ENCODE results near the gene GDPD1. TPM values are rescaled to one million over a fixed set of nuclear protein-coding genes. Genes with fewer than 3 reads are reported as not detected.
A peak's percentile ranks its signal among the peaks of the same experiment; 100 is the strongest.
"Not testable (repeated sequence)": the region's sequence is repeated elsewhere in the genome, so short reads cannot be mapped to it uniquely, and the experiment has no call there.

GDPD1 gene
- total RNA-seq, 2 donors from 2014 or later = 23.2 to 42.1 TPM

DNA sequence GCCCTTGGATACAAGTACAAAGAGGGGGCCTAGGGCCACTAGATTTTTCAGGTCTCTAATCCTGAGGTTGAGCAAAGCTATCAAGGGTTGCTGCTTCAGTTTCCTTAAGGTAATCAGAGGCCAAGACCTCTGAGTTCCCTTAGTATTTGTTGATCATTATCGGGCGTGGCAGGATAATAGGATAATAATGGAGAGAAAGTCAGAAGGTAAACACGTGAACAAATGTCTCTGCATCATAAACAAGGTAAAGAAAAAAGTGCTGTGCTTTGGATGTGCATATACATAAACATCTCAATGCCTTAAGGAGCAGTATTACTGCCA is 69.6 kb downstream of the GDPD1 start:
- no peaks in the 10 kb centered on the region for H3K36me3 ChIP-seq (ENCODE audit: control insufficient read depth, insufficient read depth, low read length)
- Mint-ChIP-seq H3K36me3 (ENCODE audit: low read depth) (peaks cover 3% of the 10 kb centered on the region), H3K27ac (peak overlapping the region; percentile 97), H3K4me3 (peak overlapping the region; percentile 20), H3K4me1 (peaks cover 16% of the 10 kb centered on the region), H3K27me3 (ENCODE audit: insufficient read depth) (peaks cover 23% of the 10 kb centered on the region), H3K9me3 (peaks cover 3% of the 10 kb centered on the region)
- H3K27me3 ChIP-seq (ENCODE audit: control insufficient read depth, insufficient read depth, low read length, poor library complexity, severe bottlenecking) = no peaks in the 10 kb centered on the region
- H3K27ac ChIP-seq (ENCODE audit: low read depth, low read length) = no peak overlapping the region
- H3K9me3 ChIP-seq (ENCODE audit: control insufficient read depth, low read length) = no peaks in the 10 kb centered on the region
- peaks cover 4% of the 10 kb centered on the region for H3K4me1 ChIP-seq (ENCODE audit: control insufficient read depth, insufficient read depth, low read length)
- whole genome bisulfite sequencing, 2 experiments (ENCODE audit: insufficient coverage in 1 of 2, insufficient read length in 1 of 2) = 29 to 77% methylated on average over 3 of the region's 3 CpGs
- H3K4me3 ChIP-seq (ENCODE audit: low read length) = peak overlapping the region; percentile 64
- H3K9ac ChIP-seq (ENCODE audit: extremely low read depth, low read length, poor library complexity, severe bottlenecking) = peak overlapping the region; percentile 13
- DNase-seq = peak; percentile 57
- TF ChIP-seq, protein P1, sequence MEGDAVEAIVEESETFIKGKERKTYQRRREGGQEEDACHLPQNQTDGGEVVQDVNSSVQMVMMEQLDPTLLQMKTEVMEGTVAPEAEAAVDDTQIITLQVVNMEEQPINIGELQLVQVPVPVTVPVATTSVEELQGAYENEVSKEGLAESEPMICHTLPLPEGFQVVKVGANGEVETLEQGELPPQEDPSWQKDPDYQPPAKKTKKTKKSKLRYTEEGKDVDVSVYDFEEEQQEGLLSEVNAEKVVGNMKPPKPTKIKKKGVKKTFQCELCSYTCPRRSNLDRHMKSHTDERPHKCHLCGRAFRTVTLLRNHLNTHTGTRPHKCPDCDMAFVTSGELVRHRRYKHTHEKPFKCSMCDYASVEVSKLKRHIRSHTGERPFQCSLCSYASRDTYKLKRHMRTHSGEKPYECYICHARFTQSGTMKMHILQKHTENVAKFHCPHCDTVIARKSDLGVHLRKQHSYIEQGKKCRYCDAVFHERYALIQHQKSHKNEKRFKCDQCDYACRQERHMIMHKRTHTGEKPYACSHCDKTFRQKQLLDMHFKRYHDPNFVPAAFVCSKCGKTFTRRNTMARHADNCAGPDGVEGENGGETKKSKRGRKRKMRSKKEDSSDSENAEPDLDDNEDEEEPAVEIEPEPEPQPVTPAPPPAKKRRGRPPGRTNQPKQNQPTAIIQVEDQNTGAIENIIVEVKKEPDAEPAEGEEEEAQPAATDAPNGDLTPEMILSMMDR (conservative IDR thresholded peaks at IDR 0.05) = no peak

DNA sequence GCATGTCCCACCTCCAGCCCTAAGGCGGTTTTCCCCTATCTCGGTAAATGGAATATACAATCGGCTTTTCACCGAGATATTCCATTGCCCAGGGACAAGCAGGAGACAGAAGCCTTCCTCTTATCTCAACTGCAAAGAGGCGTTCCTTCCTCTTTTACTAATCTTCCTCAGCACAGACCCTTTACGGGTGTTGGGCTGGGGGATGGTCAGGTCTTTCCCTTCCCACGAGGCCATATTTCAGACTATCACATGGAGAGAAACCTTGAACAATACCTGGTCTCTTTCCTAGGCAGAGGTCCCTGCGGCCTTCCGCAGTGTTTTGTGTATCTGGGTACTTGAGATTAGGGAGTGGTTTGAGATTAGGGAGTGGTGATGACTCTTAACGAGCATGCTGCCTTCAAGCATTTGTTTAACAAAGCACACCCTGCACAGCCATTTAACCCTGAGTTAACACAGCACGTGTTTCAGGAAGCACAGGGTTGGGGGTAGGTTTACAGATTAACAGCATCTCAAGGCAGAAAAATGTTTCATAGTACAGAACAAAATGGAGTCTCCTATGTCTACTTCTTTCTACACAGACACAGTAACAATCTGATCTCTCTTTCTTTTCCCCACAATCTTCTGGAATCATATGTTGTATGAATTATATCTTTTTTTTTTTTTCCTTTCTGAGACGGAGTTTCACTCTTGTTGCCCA is 70.1 kb downstream of the GDPD1 start:
- 10 to 43% methylated on average over 2 to 12 of the region's 12 CpGs for WGBS, 2 experiments (ENCODE audit: insufficient coverage in 1 of 2, insufficient read length in 1 of 2)
- H3K27me3 ChIP-seq (ENCODE audit: control insufficient read depth, insufficient read depth, low read length, poor library complexity, severe bottlenecking); H3K4me1 ChIP-seq (ENCODE audit: control insufficient read depth, insufficient read depth, low read length); H3K36me3 Mint-ChIP-seq (ENCODE audit: low read depth); H3K27ac ChIP-seq (ENCODE audit: low read depth, low read length); H3K9me3 Mint-ChIP-seq; H3K9me3 ChIP-seq (ENCODE audit: control insufficient read depth, low read length); H3K36me3 ChIP-seq (ENCODE audit: control insufficient read depth, insufficient read depth, low read length): not testable (repeated sequence)
- Histone ChIP-seq H3K9ac (ENCODE audit: extremely low read depth, low read length, poor library complexity, severe bottlenecking) (peak overlapping the region; percentile 13), H3K4me3 (ENCODE audit: low read length) (peak overlapping the region; percentile 64)
- Mint-ChIP-seq H3K27ac (peak overlapping the region; percentile 97), H3K4me1 (peaks cover 18% of the 10 kb centered on the region), H3K4me3 (peak overlapping the region; percentile 20), H3K27me3 (ENCODE audit: insufficient read depth) (peaks cover 21% of the 10 kb centered on the region)
- DNase-seq = peak; percentile 86

DNA sequence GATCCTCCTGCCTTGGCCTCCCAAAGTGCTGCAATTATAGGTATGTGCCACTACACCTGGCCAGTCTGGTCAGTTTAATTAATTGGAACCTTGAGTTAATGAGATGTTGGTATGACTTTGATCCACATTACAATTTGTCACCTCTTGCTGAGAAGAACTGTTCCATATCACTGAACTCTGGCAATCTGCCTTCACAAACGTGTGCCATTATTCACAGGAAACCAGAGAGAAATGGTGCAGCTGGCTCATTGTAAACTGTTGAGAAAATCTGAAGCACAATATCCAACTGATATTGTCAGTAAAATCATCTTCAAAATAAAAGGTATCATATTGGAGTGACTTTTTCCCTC is 71.8 kb downstream of the GDPD1 start:
- 85 to 100% methylated on average over 1 of the region's 1 CpG for WGBS, 2 experiments (ENCODE audit: insufficient coverage in 1 of 2, insufficient read length in 1 of 2)
- Histone ChIP-seq H3K4me3 (ENCODE audit: low read length) (no peak overlapping the region), H3K36me3 (ENCODE audit: control insufficient read depth, insufficient read depth, low read length) (no peaks in the 10 kb centered on the region), H3K27ac (ENCODE audit: low read depth, low read length) (no peak overlapping the region), H3K27me3 (ENCODE audit: control insufficient read depth, insufficient read depth, low read length, poor library complexity, severe bottlenecking) (no peaks in the 10 kb centered on the region), H3K9ac (ENCODE audit: extremely low read depth, low read length, poor library complexity, severe bottlenecking) (no peak overlapping the region), H3K9me3 (ENCODE audit: control insufficient read depth, low read length) (no peaks in the 10 kb centered on the region), H3K4me1 (ENCODE audit: control insufficient read depth, insufficient read depth, low read length) (peaks cover 9% of the 10 kb centered on the region)
- peaks cover 13% of the 10 kb centered on the region for H3K27me3 Mint-ChIP-seq (ENCODE audit: insufficient read depth)
- no peak overlapping the region for H3K27ac Mint-ChIP-seq
- H3K36me3 Mint-ChIP-seq (ENCODE audit: low read depth) = no peaks in the 10 kb centered on the region
- no peak for DNase-seq
- peaks cover 21% of the 10 kb centered on the region for H3K4me1 Mint-ChIP-seq
- TF ChIP-seq, protein P1 (conservative IDR thresholded peaks at IDR 0.05) = no peak
- H3K4me3 Mint-ChIP-seq = no peak overlapping the region
- no peaks in the 10 kb centered on the region for H3K9me3 Mint-ChIP-seq

- Histone ChIP-seq H3K27me3 (ENCODE audit: control insufficient read depth, insufficient read depth, low read length, poor library complexity, severe bottlenecking) (no peaks in the 10 kb centered on the region), H3K9ac (ENCODE audit: extremely low read depth, low read length, poor library complexity, severe bottlenecking) (no peak overlapping the region), H3K9me3 (ENCODE audit: control insufficient read depth, low read length) (no peaks in the 10 kb centered on the region), H3K27ac (ENCODE audit: low read depth, low read length) (no peak overlapping the region), H3K4me3 (ENCODE audit: low read length) (no peak overlapping the region), H3K36me3 (ENCODE audit: control insufficient read depth, insufficient read depth, low read length) (no peaks in the 10 kb centered on the region), H3K4me1 (ENCODE audit: control insufficient read depth, insufficient read depth, low read length) (peaks cover 5% of the 10 kb centered on the region)
- H3K27me3 Mint-ChIP-seq (ENCODE audit: insufficient read depth) = peaks cover 6% of the 10 kb centered on the region
- no peak overlapping the region for H3K4me3 Mint-ChIP-seq
- TF ChIP-seq, protein P1 (conservative IDR thresholded peaks at IDR 0.05) = no peak
- no peaks in the 10 kb centered on the region for H3K9me3 Mint-ChIP-seq
- peak overlapping the region; percentile 90 for H3K27ac Mint-ChIP-seq
- no peaks in the 10 kb centered on the region for H3K36me3 Mint-ChIP-seq (ENCODE audit: low read depth)
- DNase-seq = no peak
- 97 to 100% methylated on average over 1 to 2 of the region's 2 CpGs for WGBS, 2 experiments (ENCODE audit: insufficient coverage in 1 of 2, insufficient read length in 1 of 2)
- peaks cover 21% of the 10 kb centered on the region for H3K4me1 Mint-ChIP-seq
These were observed 75.9 kb downstream of the GDPD1 start for GRCh38 chr17:59296190-59296589.

Measured in endodermal cell (in vitro differentiated cells).